Sigmoid colon (tissue), 4 donors: ENCODE data around the gene GOLGA6A.

Experiments
- EP300 ChIP-seq, 4 donors: sonication (generic); formaldehyde crosslinking; IDR thresholded peaks; one replicate each; pipeline ENCODE4 v1.6.1; 2017; ENCODE audit warnings: antibody characterized with exemption in 4 of 4
- POLR2A ChIP-seq, 2 donors: fragments of 450-650 bp; IDR thresholded peaks; one replicate each; pipeline ENCODE4 v1.6.1; 2016; ENCODE audit warnings: antibody characterized with exemption in 2 of 2, mild to moderate bottlenecking in 2 of 2, moderate library complexity in 2 of 2
- POLR2AphosphoS5 ChIP-seq, 4 donors: sonication (generic); formaldehyde crosslinking; IDR thresholded peaks; one replicate each; pipeline ENCODE4 v1.6.1; 2017; ENCODE audit warnings: antibody characterized with exemption in 4 of 4
- TF ChIP-seq, protein P1 (sequence below), 4 experiments: fragments of 450-650 bp in 3 of 4; fragments of 200-600 bp in 1 of 4; IDR thresholded peaks; one replicate each; pipeline ENCODE4 v1.5.1; 2016 to 2019; ENCODE audit warnings: antibody characterized with exemption in 4 of 4, mild to moderate bottlenecking in 3 of 4, moderate library complexity in 2 of 4

DNA sequence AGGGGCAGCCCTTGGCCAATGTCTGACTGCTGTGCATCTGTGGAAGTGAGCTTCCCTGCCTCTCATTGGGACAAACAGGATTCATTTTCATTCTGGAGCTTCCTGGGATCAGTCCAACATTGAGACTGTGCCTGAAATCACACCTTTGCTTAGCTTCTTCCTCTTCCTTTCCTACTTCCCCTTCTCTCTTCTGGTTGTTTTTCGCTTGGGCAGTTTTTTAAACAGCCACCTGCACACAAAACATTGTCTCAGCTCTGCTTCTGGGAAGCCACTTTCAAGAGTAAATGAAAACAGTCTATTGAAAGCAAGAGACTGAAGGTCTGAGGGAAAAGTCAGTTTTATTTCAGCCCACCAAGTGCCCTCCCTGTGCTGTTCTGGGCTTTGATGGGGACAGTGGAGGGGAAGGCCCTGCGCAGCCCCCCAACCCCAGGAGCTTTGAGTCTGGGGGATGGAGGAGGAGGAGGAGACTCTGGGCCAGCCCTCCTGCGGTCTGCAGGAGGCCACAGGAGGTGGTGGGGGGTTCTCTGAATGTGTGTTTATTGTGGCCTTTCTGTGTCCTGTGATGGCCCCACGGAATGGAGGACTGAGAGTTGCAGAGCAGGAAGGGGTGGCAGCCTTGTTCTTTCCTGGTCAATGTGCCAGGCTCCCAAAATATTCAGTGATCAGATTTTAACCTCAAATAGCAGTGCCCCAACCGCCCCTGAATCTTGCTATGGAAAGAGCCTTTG is 40.2 kb upstream of the GOLGA6A start:
- TF ChIP-seq POLR2AphosphoS5 (IDR thresholded peaks at IDR 0.05) (no peak), POLR2A (IDR thresholded peaks at IDR 0.05) (no peak), EP300 (IDR thresholded peaks at IDR 0.05) (no peak)
- TF ChIP-seq, protein P1, sequence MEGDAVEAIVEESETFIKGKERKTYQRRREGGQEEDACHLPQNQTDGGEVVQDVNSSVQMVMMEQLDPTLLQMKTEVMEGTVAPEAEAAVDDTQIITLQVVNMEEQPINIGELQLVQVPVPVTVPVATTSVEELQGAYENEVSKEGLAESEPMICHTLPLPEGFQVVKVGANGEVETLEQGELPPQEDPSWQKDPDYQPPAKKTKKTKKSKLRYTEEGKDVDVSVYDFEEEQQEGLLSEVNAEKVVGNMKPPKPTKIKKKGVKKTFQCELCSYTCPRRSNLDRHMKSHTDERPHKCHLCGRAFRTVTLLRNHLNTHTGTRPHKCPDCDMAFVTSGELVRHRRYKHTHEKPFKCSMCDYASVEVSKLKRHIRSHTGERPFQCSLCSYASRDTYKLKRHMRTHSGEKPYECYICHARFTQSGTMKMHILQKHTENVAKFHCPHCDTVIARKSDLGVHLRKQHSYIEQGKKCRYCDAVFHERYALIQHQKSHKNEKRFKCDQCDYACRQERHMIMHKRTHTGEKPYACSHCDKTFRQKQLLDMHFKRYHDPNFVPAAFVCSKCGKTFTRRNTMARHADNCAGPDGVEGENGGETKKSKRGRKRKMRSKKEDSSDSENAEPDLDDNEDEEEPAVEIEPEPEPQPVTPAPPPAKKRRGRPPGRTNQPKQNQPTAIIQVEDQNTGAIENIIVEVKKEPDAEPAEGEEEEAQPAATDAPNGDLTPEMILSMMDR (IDR thresholded peaks at IDR 0.05), result no peak
